Measurements from ENCODE around the gene STK32B. TPM values are rescaled to one million over a fixed set of nuclear protein-coding genes. Genes with fewer than 3 reads are reported as not detected.

STK32B gene
- total RNA-seq, 1 donor from 2014 or later: 4.2 TPM

DNA sequence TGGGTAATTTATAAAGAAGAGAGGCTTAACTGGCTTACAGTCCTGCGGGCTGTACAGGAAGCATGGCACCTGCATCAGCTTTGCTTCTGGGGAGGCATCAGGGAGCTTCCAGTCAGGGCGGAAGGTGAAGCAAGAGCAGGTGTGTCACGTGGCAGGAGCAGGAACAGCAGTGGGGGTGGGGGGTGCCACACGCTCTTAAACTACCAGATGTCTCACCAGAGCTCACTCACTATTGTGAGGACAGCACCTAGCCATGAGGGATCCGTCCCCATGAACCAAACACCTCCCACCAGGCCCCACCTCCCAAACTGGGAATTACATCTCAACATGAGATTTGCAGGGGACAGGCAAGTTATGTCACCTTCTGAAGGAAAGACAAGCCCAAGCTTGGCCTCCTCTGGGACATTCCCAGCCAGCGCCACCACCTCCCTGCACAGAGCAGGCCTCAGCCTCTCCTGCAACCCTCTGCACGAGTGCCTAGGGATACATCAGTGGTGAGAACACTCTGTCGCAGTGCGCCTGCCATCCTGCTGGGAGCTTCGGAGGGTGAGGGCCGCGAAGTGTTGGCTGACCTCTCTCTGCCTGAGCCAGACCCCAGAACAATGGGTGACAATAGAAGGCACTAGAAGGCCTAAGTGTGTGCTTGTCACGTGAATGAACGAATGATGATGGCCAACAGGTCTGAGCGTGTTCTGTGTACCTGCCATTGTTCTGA, 412.8 kb downstream of the STK32B start:
- no peak for DNase-seq (ENCODE audit: low read depth)
- TF ChIP-seq, protein P1, sequence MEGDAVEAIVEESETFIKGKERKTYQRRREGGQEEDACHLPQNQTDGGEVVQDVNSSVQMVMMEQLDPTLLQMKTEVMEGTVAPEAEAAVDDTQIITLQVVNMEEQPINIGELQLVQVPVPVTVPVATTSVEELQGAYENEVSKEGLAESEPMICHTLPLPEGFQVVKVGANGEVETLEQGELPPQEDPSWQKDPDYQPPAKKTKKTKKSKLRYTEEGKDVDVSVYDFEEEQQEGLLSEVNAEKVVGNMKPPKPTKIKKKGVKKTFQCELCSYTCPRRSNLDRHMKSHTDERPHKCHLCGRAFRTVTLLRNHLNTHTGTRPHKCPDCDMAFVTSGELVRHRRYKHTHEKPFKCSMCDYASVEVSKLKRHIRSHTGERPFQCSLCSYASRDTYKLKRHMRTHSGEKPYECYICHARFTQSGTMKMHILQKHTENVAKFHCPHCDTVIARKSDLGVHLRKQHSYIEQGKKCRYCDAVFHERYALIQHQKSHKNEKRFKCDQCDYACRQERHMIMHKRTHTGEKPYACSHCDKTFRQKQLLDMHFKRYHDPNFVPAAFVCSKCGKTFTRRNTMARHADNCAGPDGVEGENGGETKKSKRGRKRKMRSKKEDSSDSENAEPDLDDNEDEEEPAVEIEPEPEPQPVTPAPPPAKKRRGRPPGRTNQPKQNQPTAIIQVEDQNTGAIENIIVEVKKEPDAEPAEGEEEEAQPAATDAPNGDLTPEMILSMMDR (conservative IDR thresholded peaks at IDR 0.05; ENCODE audit: low read depth, low read length): no peak
- no peak overlapping the region for H3K4me3 ChIP-seq (ENCODE audit: low read depth, low read length)

DNA sequence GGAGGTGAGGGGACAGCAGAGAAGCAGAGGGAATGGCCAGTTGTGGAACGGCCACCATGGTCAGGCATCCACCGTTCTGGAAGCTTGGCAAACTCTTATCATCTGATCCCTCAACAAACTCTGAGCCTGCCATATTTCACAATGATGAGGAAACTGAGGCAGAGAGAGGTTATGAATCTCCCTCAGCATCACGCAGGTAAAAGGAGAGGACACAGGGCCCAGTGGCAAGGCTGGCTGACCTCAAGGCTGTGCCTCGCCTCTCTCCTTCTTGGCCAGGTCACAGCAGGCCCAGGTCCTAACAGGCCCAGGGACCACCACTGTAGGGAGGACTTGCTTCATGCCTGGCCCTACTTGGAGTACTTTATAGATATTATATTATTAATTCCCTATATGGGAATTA, 414.2 kb downstream of the STK32B start:
- no peak overlapping the region for H3K4me3 ChIP-seq (ENCODE audit: low read depth, low read length)
- TF ChIP-seq, protein P1 (conservative IDR thresholded peaks at IDR 0.05; ENCODE audit: low read depth, low read length): no peak
- no peak for DNase-seq (ENCODE audit: low read depth)

- TF ChIP-seq, protein P1 (conservative IDR thresholded peaks at IDR 0.05; ENCODE audit: low read depth, low read length): no peak
- H3K4me3 ChIP-seq (ENCODE audit: low read depth, low read length): no peak overlapping the region
- no peak for DNase-seq (ENCODE audit: low read depth)
Measured at GRCh38 chr4:5465956-5466355, 414.7 kb downstream of the STK32B start.

- TF ChIP-seq, protein P1 (conservative IDR thresholded peaks at IDR 0.05; ENCODE audit: low read depth, low read length): no peak
- no peak for DNase-seq (ENCODE audit: low read depth)
- H3K4me3 ChIP-seq (ENCODE audit: low read depth, low read length): no peak overlapping the region
Measured at GRCh38 chr4:5467111-5467510, 415.8 kb downstream of the STK32B start.

GRCh38 chr4:5469151-5469775, 418.0 kb downstream of the STK32B start:
- H3K4me3 ChIP-seq (ENCODE audit: low read depth, low read length): no peak overlapping the region
- TF ChIP-seq, protein P1 (conservative IDR thresholded peaks at IDR 0.05; ENCODE audit: low read depth, low read length): no peak

GRCh38 chr4:5469861-5470260, 418.6 kb downstream of the STK32B start:
- DNase-seq (ENCODE audit: low read depth): no peak
- H3K4me3 ChIP-seq (ENCODE audit: low read depth, low read length): no peak overlapping the region
- TF ChIP-seq, protein P1 (conservative IDR thresholded peaks at IDR 0.05; ENCODE audit: low read depth, low read length): no peak

More at GRCh38 chr4:5469151-5469775, 418.0 kb downstream of the STK32B start:
- DNase-seq (ENCODE audit: low read depth): no peak
